Measurements from ENCODE around the gene BCAT1. TPM values are rescaled to one million over a fixed set of nuclear protein-coding genes. Genes with fewer than 3 reads are reported as not detected.

Gene BCAT1
- total and polyA plus RNA-seq, 2 experiments from 2014 or later, result 53.6 to 181 TPM

- DNase-seq (ENCODE audit: low spot score), result no peak
- Histone ChIP-seq H3K36me3 (ENCODE audit: insufficient read depth) (0 out of 2 replicates have a peak, but pooled peaks cover 4% of the 10 kb centered on the region), H3K4me1 (ENCODE audit: insufficient read depth) (0 out of 2 replicates have a peak, but pooled peaks cover under 1% of the 10 kb centered on the region), H3K4me3 (no peak overlapping the region), H3K9me2 (ENCODE audit: insufficient read depth) (no peaks in the 10 kb centered on the region), H4K20me1 (replicated peaks; ENCODE audit: insufficient read depth) (peaks cover 8% of the 10 kb centered on the region), H3K27me3 (ENCODE audit: insufficient read depth) (no peaks in the 10 kb centered on the region), H3F3A (replicated peaks; ENCODE audit: low read depth) (no peaks in the 10 kb centered on the region), H3K4me2 (no peak overlapping the region), H3K27ac (ENCODE audit: low read depth) (no peak overlapping the region), H2AFZ (no peak overlapping the region), H3K79me2 (replicated peaks; ENCODE audit: insufficient read depth) (peaks cover 20% of the 10 kb centered on the region)
- no peak for TF ChIP-seq NANOG (IDR thresholded peaks at IDR 0.05; ENCODE audit: borderline replicate concordance)
- TF ChIP-seq ZNF114 (CRISPR knock-in tag; IDR thresholded peaks at IDR 0.05), result no peak
- TF ChIP-seq JUNB (IDR thresholded peaks at IDR 0.05; ENCODE audit: unreplicated experiment), result no peak
- no peak for TF ChIP-seq POLR2AphosphoS5 (IDR thresholded peaks at IDR 0.05; ENCODE audit: low read depth)
- no peak for TF ChIP-seq CREB1 (CRISPR knock-in tag; IDR thresholded peaks at IDR 0.05; ENCODE audit: low read depth)
- no peak for TF ChIP-seq CTCF (conservative IDR thresholded peaks at IDR 0.05; ENCODE audit: low read depth in 2 of 2)
- TF ChIP-seq EZH2 (IDR thresholded peaks at IDR 0.05; ENCODE audit: low read depth, unreplicated experiment), result no peak
- no peak for TF ChIP-seq EZH2phosphoT487 (IDR thresholded peaks at IDR 0.05; ENCODE audit: unreplicated experiment)
- TF ChIP-seq REST (IDR thresholded peaks at IDR 0.05; ENCODE audit: unreplicated experiment), result no peak
- no peak for TF ChIP-seq ETS1 (IDR thresholded peaks at IDR 0.05)
- TF ChIP-seq ZNF462 (CRISPR knock-in tag; IDR thresholded peaks at IDR 0.05), result no peak
- TF ChIP-seq ZNF331 (CRISPR knock-in tag; IDR thresholded peaks at IDR 0.05; ENCODE audit: low read depth), result no peak
- no peak for TF ChIP-seq STAT1 (IDR thresholded peaks at IDR 0.05; ENCODE audit: unreplicated experiment)
- Mint-ChIP-seq H3K9me3 (no peaks in the 10 kb centered on the region), H3K27ac (no peak overlapping the region), H3K27me3 (ENCODE audit: insufficient read depth, low read depth, poor library complexity) (no peaks in the 10 kb centered on the region), H3K4me3 (no peak overlapping the region), H3K4me1 (peaks cover 13% of the 10 kb centered on the region; the same call in 2 of the 3 replicates), H3K36me3 (ENCODE audit: low read depth) (peaks cover 60% of the 10 kb centered on the region)
- ATAC-seq, result no peak
Observed at GRCh38 chr12:24846689-24847088, 102.2 kb downstream of the BCAT1 start.
